Retinal pigment epithelial cell (primary cell): ENCODE results near the gene ISG20L2.

Experiments
- DNase-seq: peaks from one replicate; pipeline ENCODE4 v3.0.0-alpha.2; 2010; ENCODE audit warnings: low read depth
- H3K4me3 ChIP-seq: 2 replicates; pipeline ENCODE4 v1.5.1; 2011; ENCODE audit warnings: mild to moderate bottlenecking, low read length, control low read depth, moderate library complexity
- CTCF ChIP-seq: conservative IDR thresholded peaks from 2 replicates; pipeline ENCODE4 v1.5.1; 2011; ENCODE audit warnings: low read depth, low read length, control low read depth, inconsistent platforms

ISG20L2 gene

GRCh38 chr1:156709757-156710489 lies 18.6 kb downstream of the ISG20L2 start:
- DNase-seq: no peak
- H3K4me3 ChIP-seq: no peak overlapping the region
- no peak for TF ChIP-seq CTCF

DNA sequence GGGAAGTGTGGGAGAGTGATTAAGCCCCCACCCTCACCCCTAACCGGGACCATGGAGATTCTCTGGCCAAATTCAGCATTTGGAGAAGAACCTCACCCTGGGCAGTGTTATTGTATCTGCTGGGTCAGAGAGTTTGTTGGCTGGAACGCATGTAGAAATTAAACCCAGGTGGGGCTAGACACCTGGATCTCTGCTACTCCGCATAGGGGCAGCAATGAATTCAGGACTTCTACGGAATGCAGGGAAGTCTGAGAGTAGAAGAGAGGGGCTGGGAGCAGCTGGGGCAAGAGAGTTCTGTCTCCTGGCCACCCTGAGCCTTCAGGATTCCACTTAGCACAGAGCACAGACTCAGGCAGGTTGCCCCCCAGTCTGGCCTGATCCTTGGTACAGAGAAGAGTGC lies 19.5 kb downstream of the ISG20L2 start:
- TF ChIP-seq CTCF: no peak
- H3K4me3 ChIP-seq: no peak overlapping the region
- no peak for DNase-seq

- no peak overlapping the region for H3K4me3 ChIP-seq
- no peak for TF ChIP-seq CTCF
- DNase-seq: no peak
Measured at GRCh38 chr1:156708218-156708661, 20.3 kb downstream of the ISG20L2 start.

DNA sequence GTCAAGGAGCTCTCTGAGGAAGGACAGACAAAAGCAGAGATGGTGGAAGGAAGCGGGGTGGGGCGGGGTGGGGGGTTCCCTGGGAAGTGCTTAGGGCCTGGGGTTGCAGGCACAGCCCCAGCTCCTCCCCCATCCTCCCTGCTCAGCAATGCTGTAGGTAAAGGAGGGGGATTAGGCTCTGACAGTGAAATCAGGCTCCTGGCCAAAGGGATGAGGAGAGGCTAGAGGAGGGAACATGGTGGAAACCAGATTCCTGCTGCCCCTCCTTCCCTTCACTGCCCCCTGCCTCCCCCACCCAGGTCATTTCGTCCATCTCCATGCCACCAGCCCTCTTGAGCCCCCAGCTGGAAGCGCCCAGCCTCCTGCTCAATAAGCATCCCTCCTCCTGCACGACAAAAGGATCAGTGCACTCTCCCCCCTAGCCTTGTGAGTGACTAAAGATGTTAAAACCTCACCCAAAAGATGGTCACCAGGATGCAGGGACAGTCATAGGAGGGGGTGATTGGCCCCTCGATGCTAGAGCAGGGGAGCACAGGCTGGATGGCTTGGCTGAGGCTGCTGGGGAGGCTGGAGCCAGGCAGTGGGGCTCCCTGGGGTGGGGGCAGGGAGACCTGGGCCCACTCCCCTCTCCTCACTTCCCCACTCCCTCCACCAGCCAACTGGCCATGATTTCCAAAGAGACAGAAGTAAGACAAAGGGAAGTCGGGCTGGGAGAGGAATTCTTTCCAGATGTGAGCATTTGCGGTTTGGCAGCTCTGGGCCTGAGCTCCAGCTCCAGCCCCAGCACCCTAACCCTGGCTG lies 20.9 kb downstream of the ISG20L2 start:
- H3K4me3 ChIP-seq: no peak overlapping the region
- no peak for TF ChIP-seq CTCF
- DNase-seq: no peak

GRCh38 chr1:156706657-156707416 lies 21.7 kb downstream of the ISG20L2 start:
- peak overlapping the region; percentile 54 for H3K4me3 ChIP-seq
- no peak for TF ChIP-seq CTCF
- no peak for DNase-seq

DNA sequence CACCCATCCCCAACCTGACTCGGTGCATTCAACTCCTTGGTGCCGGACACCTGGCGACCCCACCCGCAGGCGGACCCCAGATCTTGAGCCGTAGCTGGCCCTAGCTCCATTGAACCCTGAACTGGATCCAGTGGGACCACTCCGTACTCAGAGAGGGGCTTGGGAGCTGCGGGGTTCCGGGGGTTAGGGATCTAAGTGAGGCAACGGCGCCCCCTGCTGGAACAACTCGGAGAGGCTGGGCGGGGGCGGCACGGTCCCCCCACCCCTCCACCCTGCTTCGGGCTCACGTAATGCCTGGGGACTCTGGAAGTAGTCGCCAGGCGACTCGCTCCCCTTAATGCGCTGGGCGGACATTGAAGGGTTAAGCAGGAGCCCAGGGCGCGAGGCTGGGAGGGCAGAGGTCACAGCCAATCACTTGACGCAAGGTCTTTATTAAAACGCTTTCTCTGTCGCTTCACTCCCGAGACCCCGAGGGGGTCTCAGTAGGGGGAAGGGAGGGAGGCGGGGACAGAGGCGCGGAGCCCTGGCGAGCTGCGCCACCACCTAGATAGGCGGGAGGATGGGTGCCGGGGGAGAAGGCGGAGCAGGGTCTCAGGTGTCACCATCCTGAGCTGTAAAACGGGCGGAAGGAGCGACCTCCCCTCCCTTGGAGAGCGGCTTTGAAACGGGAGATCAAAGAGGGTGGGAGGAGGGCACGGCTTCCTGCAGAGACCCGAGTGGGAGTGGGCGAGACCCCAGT lies 22.5 kb downstream of the ISG20L2 start:
- no peak for DNase-seq
- peak overlapping the region; percentile 54 for H3K4me3 ChIP-seq
- TF ChIP-seq CTCF: peak; percentile 78
